Trophoblast cell (in vitro differentiated cells and primary cell): ENCODE data around the gene PACSIN2.

Experiments used
- DNase-seq, 2 donors: peaks; one replicate each; pipeline ENCODE4 v3.0.0-alpha.2; 2016
- H2AFZ ChIP-seq: 2 replicates; pipeline ENCODE4 v1.6.1; 2013; ENCODE audit warnings: low read length, moderate library complexity, mild to moderate bottlenecking; ENCODE audit not compliant: insufficient read depth, poor library complexity
- H2AK5ac ChIP-seq: 2 replicates; pipeline ENCODE4 v1.6.1; 2013; ENCODE audit warnings: mild to moderate bottlenecking, low read length
- H2BK120ac ChIP-seq: 2 replicates; pipeline ENCODE4 v1.6.1; 2013; ENCODE audit warnings: low read length, mild to moderate bottlenecking, moderate library complexity; ENCODE audit not compliant: insufficient read depth, poor library complexity
- H2BK12ac ChIP-seq: 2 replicates; pipeline ENCODE4 v1.6.1; 2013; ENCODE audit warnings: mild to moderate bottlenecking, low read length, moderate library complexity
- H2BK5ac ChIP-seq: 2 replicates; pipeline ENCODE4 v1.6.1; 2013; ENCODE audit warnings: low read length, low read depth, moderate library complexity, mild to moderate bottlenecking; ENCODE audit not compliant: poor library complexity
- H3K14ac ChIP-seq: 2 replicates; pipeline ENCODE4 v1.6.1; 2013; ENCODE audit warnings: mild to moderate bottlenecking, low read length
- H3K18ac ChIP-seq: 2 replicates; pipeline ENCODE4 v1.6.1; 2013; ENCODE audit warnings: mild to moderate bottlenecking, low read length
- H3K23ac ChIP-seq: 2 replicates; pipeline ENCODE4 v1.6.1; 2013; ENCODE audit warnings: low read length
- H3K27ac ChIP-seq: 2 replicates; pipeline ENCODE4 v1.5.1; 2013; ENCODE audit warnings: low read depth, mild to moderate bottlenecking, inconsistent platforms, low read length, moderate library complexity
- H3K27me3 ChIP-seq: 2 replicates; pipeline ENCODE4 v1.6.1; 2013; ENCODE audit warnings: inconsistent platforms, mild to moderate bottlenecking, low read length, moderate library complexity; ENCODE audit not compliant: insufficient read depth
- H3K36me3 ChIP-seq, 2 experiments: 1 replicate in 1 of 2; 2 replicates in 1 of 2; pipeline ENCODE4 v1.6.1; 2013; ENCODE audit warnings: low read length in 2 of 2, mild to moderate bottlenecking in 2 of 2, moderate library complexity in 1 of 2; ENCODE audit not compliant: insufficient read depth in 2 of 2, control insufficient read depth in 1 of 2
- H3K4ac ChIP-seq: 2 replicates; pipeline ENCODE4 v1.6.1; 2013; ENCODE audit warnings: low read depth, mild to moderate bottlenecking, low read length, moderate library complexity
- H3K4me1 ChIP-seq, 2 experiments: 1 replicate in 1 of 2; 2 replicates in 1 of 2; pipeline ENCODE4 v1.6.1; 2013; ENCODE audit warnings: low read length in 2 of 2, mild to moderate bottlenecking in 2 of 2, moderate library complexity in 1 of 2; ENCODE audit not compliant: insufficient read depth in 2 of 2, control insufficient read depth in 1 of 2
- H3K4me2 ChIP-seq: 2 replicates; pipeline ENCODE4 v1.6.1; 2013; ENCODE audit warnings: inconsistent platforms, mild to moderate bottlenecking, low read length, moderate library complexity
- H3K4me3 ChIP-seq: 2 replicates; pipeline ENCODE4 v1.5.1; 2013; ENCODE audit warnings: mild to moderate bottlenecking, low read depth, low read length, inconsistent platforms
- H3K79me1 ChIP-seq: one replicate; pipeline ENCODE4 v1.6.1; 2013; ENCODE audit warnings: low read length
- H3K79me2 ChIP-seq: 2 replicates; pipeline ENCODE4 v1.6.1; 2013; ENCODE audit warnings: low read length, mild to moderate bottlenecking; ENCODE audit not compliant: control insufficient read depth, insufficient read depth, poor library complexity
- H3K9ac ChIP-seq: 2 replicates; pipeline ENCODE4 v1.6.1; 2013; ENCODE audit warnings: mild to moderate bottlenecking, low read length
- H3K9me3 ChIP-seq: 2 replicates; pipeline ENCODE4 v1.6.1; 2013; ENCODE audit warnings: low read depth, mild to moderate bottlenecking, control low read depth, inconsistent platforms, low read length; ENCODE audit not compliant: insufficient read depth
- H4K12ac ChIP-seq: 2 replicates; pipeline ENCODE4 v1.6.1; 2013; ENCODE audit warnings: low read depth, mild to moderate bottlenecking, low read length, moderate library complexity
- H4K8ac ChIP-seq: 2 replicates; pipeline ENCODE4 v1.6.1; 2013; ENCODE audit warnings: low read depth, mild to moderate bottlenecking, low read length, moderate library complexity
- H4K91ac ChIP-seq: one replicate; pipeline ENCODE4 v1.6.1; 2013; ENCODE audit warnings: low read depth, mild to moderate bottlenecking, low read length, moderate library complexity
- WGBS: extraction: QIAGEN DNeasy Blood & Tissue Kit; methylation state at CpG from one replicate; pipeline ENCODE4 v1.1.7; 2013; ENCODE audit warnings: missing lambda C conversion rate; ENCODE audit not compliant: insufficient read length, insufficient coverage; ENCODE audit errors: extremely low coverage; 5-methylcytosine and 5-hydroxymethylcytosine counted together

PACSIN2 gene

GRCh38 chr22:42868751-42869251 lies 146.1 kb downstream of the PACSIN2 start:
- Histone ChIP-seq H2BK5ac (no peak overlapping the region), H3K18ac (no peak overlapping the region), H4K12ac (no peak overlapping the region), H3K27ac (no peak overlapping the region), H4K8ac (no peak overlapping the region), H3K9ac (no peak overlapping the region), H3K27me3 (no peaks in the 10 kb centered on the region), H2BK12ac (no peak overlapping the region), H3K14ac (no peak overlapping the region), H2AK5ac (no peak overlapping the region), H2AFZ (no peak overlapping the region), H3K9me3 (peaks cover 1% of the 10 kb centered on the region), H3K36me3 (peaks cover 40% of the 10 kb centered on the region in 2 experiments), H3K79me1 (no peaks in the 10 kb centered on the region), H4K91ac (no peak overlapping the region), H3K4me3 (no peak overlapping the region), H2BK120ac (no peak overlapping the region), H3K79me2 (no peaks in the 10 kb centered on the region), H3K4ac (no peak overlapping the region), H3K4me1 (peaks cover 0 to 6% of the 10 kb centered on the region in 2 experiments), H3K4me2 (no peak overlapping the region), H3K23ac (no peak overlapping the region)
- peak in 1 of 2 donors; percentile 36 for DNase-seq
- WGBS, result no CpG with 5 or more reads among the region's 16 CpGs

- H3K36me3 ChIP-seq, result peaks cover 17% of the 10 kb centered on the region in 2 experiments
- DNase-seq, result no peak
- WGBS, result no CpG with 5 or more reads among the region's 7 CpGs
Measured at GRCh38 chr22:42866100-42866499, 148.8 kb downstream of the PACSIN2 start.

GRCh38 chr22:42865536-42865935 lies 149.4 kb downstream of the PACSIN2 start:
- Histone ChIP-seq H2BK12ac (no peak overlapping the region), H4K8ac (no peak overlapping the region), H3K36me3 (peaks cover 12 to 13% of the 10 kb centered on the region in 2 experiments), H4K91ac (no peak overlapping the region), H3K4me1 (peaks cover 0 to 6% of the 10 kb centered on the region in 2 experiments), H3K4me2 (no peak overlapping the region), H3K23ac (no peak overlapping the region), H3K27ac (no peak overlapping the region), H2BK120ac (no peak overlapping the region), H3K4me3 (no peak overlapping the region), H3K14ac (no peak overlapping the region), H2BK5ac (no peak overlapping the region), H3K79me1 (no peaks in the 10 kb centered on the region), H3K9ac (no peak overlapping the region), H3K27me3 (no peaks in the 10 kb centered on the region), H2AK5ac (no peak overlapping the region), H2AFZ (no peak overlapping the region), H3K18ac (no peak overlapping the region), H3K4ac (no peak overlapping the region), H3K9me3 (no peaks in the 10 kb centered on the region), H4K12ac (no peak overlapping the region), H3K79me2 (no peaks in the 10 kb centered on the region)
- DNase-seq, result peak; percentile 30 to 75
- no CpG with 5 or more reads among the region's 8 CpGs for WGBS

More at GRCh38 chr22:42866100-42866499, 148.8 kb downstream of the PACSIN2 start:
- H2AFZ ChIP-seq, result no peak overlapping the region
- no peak overlapping the region for H4K91ac ChIP-seq
- H3K4me3 ChIP-seq, result peak overlapping the region; percentile 7
- H3K9ac ChIP-seq, result no peak overlapping the region
- no peak overlapping the region for H3K4me2 ChIP-seq
- H3K79me1 ChIP-seq, result no peaks in the 10 kb centered on the region
- H4K12ac ChIP-seq, result no peak overlapping the region
- H2BK120ac ChIP-seq, result no peak overlapping the region
- peaks cover 0 to 6% of the 10 kb centered on the region in 2 experiments for H3K4me1 ChIP-seq
- H3K18ac ChIP-seq, result no peak overlapping the region
- H3K4ac ChIP-seq, result no peak overlapping the region
- no peak overlapping the region for H2AK5ac ChIP-seq
- H3K27me3 ChIP-seq, result no peaks in the 10 kb centered on the region
- peak overlapping the region; percentile 17 for H2BK12ac ChIP-seq
- H3K23ac ChIP-seq, result no peak overlapping the region
- H3K79me2 ChIP-seq, result no peaks in the 10 kb centered on the region
- no peak overlapping the region for H3K27ac ChIP-seq
- no peak overlapping the region for H3K14ac ChIP-seq
- no peak overlapping the region for H2BK5ac ChIP-seq
- H3K9me3 ChIP-seq, result no peaks in the 10 kb centered on the region
- H4K8ac ChIP-seq, result no peak overlapping the region

GRCh38 chr22:42863349-42863961 lies 151.5 kb downstream of the PACSIN2 start:
- no peak overlapping the region for H3K9ac ChIP-seq
- H3K27ac ChIP-seq, result no peak overlapping the region
- H3K9me3 ChIP-seq, result no peaks in the 10 kb centered on the region
- no peak overlapping the region for H3K14ac ChIP-seq
- no peaks in the 10 kb centered on the region for H3K36me3 ChIP-seq
- H2AK5ac ChIP-seq, result no peak overlapping the region
- H4K91ac ChIP-seq, result no peak overlapping the region
- H3K4me3 ChIP-seq, result no peak overlapping the region
- DNase-seq, result peak; percentile 30 to 83
- H3K18ac ChIP-seq, result no peak overlapping the region
- H2BK120ac ChIP-seq, result no peak overlapping the region
- no CpG with 5 or more reads among the region's 4 CpGs for WGBS
- no peak overlapping the region for H4K8ac ChIP-seq
- H3K27me3 ChIP-seq, result no peaks in the 10 kb centered on the region
- H2BK5ac ChIP-seq, result no peak overlapping the region
- no peak overlapping the region for H2BK12ac ChIP-seq
- H2AFZ ChIP-seq, result no peak overlapping the region
- peaks cover 0 to under 1% of the 10 kb centered on the region in 2 experiments for H3K4me1 ChIP-seq
- H3K79me1 ChIP-seq, result no peaks in the 10 kb centered on the region
- no peak overlapping the region for H3K23ac ChIP-seq
- H3K4me2 ChIP-seq, result no peak overlapping the region
- H3K4ac ChIP-seq, result no peak overlapping the region
- H3K79me2 ChIP-seq, result no peaks in the 10 kb centered on the region
- no peak overlapping the region for H4K12ac ChIP-seq
